A673 (cell line): ENCODE data around the gene MROH2A. TPM values are rescaled to one million over a fixed set of nuclear protein-coding genes. Genes with fewer than 3 reads are reported as not detected.
A peak's percentile ranks its signal among the peaks of the same experiment; 100 is the strongest.

Experiments used
- BruUV-seq: library from RNA; stranded (reverse); fragments of 400-500 nt; replicated peaks from 2 replicates; lab custom pipeline; 2021; lab: Mats Ljungman, UMichigan
- CTCF ChIA-PET: fragments of 300-600 bp; sonication (Branson Sonifier 250); formaldehyde crosslinking; loops from one replicate; lab custom pipeline; 2022; ENCODE audit warnings: antibody characterized with exemption; lab: Charles Lee
- POLR2A ChIA-PET: fragments of 300-600 bp; sonication (Branson Sonifier 250); formaldehyde crosslinking; loops from one replicate; lab custom pipeline; 2022; ENCODE audit warnings: antibody characterized with exemption; ENCODE audit not compliant: low non-redundant PET; lab: Charles Lee
- DNase-seq: peaks from one replicate; pipeline ENCODE4 v3.0.0-alpha.2; 2015; ENCODE audit warnings: low spot score
- H3K27ac ChIP-seq: fragments of 200-600 bp; sonication (generic); 2 replicates; pipeline ENCODE4 v1.5.1; 2016; ENCODE audit warnings: mixed run types, low read depth, mild to moderate bottlenecking, mixed read lengths, antibody characterized with exemption, low read length; ENCODE audit not compliant: poor library complexity, severe bottlenecking
- H3K27me3 ChIP-seq: fragments of 200-600 bp; sonication (generic); replicated peaks from 2 replicates; pipeline ENCODE4 v1.6.1; 2017; ENCODE audit warnings: mixed run types, low read depth, mild to moderate bottlenecking, mixed read lengths, antibody characterized with exemption, low read length; ENCODE audit not compliant: insufficient read depth, poor library complexity
- H3K36me3 ChIP-seq: fragments of 200-600 bp; sonication (generic); 2 replicates; pipeline ENCODE4 v1.6.1; 2016; ENCODE audit warnings: mixed run types, mild to moderate bottlenecking, mixed read lengths, antibody characterized with exemption, low read length; ENCODE audit not compliant: insufficient read depth, poor library complexity, severe bottlenecking
- H3K4me1 ChIP-seq: fragments of 200-600 bp; sonication (generic); 2 replicates; pipeline ENCODE4 v1.6.1; 2017; ENCODE audit warnings: mixed run types, mild to moderate bottlenecking, mixed read lengths, antibody characterized with exemption, low read length; ENCODE audit not compliant: insufficient read depth, poor library complexity, severe bottlenecking
- H3K4me3 ChIP-seq: fragments of 200-600 bp; sonication (generic); 2 replicates; pipeline ENCODE4 v1.5.1; 2016; ENCODE audit warnings: low read depth, mixed run types, mild to moderate bottlenecking, mixed read lengths, low read length; ENCODE audit not compliant: poor library complexity, severe bottlenecking
- H3K9me3 ChIP-seq: fragments of 200-600 bp; sonication (generic); 2 replicates; pipeline ENCODE4 v1.6.1; 2016; ENCODE audit warnings: mixed run types, low read depth, mild to moderate bottlenecking, mixed read lengths, antibody characterized with exemption, low read length; ENCODE audit not compliant: poor library complexity, severe bottlenecking
- CTCF ChIP-seq: fragments of 300-800, 200-600 bp; sonication (generic); conservative IDR thresholded peaks from 2 replicates; pipeline ENCODE4 v1.5.1; 2017; ENCODE audit warnings: low read depth, mild to moderate bottlenecking, antibody characterized with exemption, low read length, moderate library complexity, mixed read lengths
- EZH2 ChIP-seq: fragments of 200-600 bp; sonication (generic); IDR thresholded peaks from 2 replicates; pipeline ENCODE4 v1.6.1; 2017; ENCODE audit warnings: borderline replicate concordance, low read depth, mild to moderate bottlenecking, mixed read lengths, antibody characterized with exemption, low read length; ENCODE audit not compliant: poor library complexity, severe bottlenecking
- intact Hi-C: fragments of 100-400 bp; cut with micrococcal nuclease; formaldehyde crosslinking; loops from one replicate; pipeline ENCODE4 v1.10.0; 2022; ENCODE audit not compliant: unreplicated experiment
- total RNA-seq: library from RNA; stranded (reverse); gene quantifications from 2 replicates; pipeline ENCODE4 v1.2.3, GENCODE V29; 2021

The MROH2A gene
- total RNA-seq, 1 experiment from 2014 or later: 1.3 TPM

- no TSS peak for BruUV-seq
- Histone ChIP-seq H3K27me3 (no peaks in the 10 kb centered on the region), H3K27ac (no peak overlapping the region), H3K9me3 (no peaks in the 10 kb centered on the region), H3K4me1 (no peaks in the 10 kb centered on the region), H3K36me3 (no peaks in the 10 kb centered on the region), H3K4me3 (no peak overlapping the region)
- intact Hi-C loops: no loop called here
- TF ChIP-seq CTCF: no peak
- no peak for TF ChIP-seq EZH2
- CTCF ChIA-PET: no interaction called here
- no peak for DNase-seq
- POLR2A ChIA-PET: no interaction called here
Observed at GRCh38 chr2:233811732-233812131, 33.6 kb downstream of the MROH2A start.

GRCh38 chr2:233813236-233814055 is 35.3 kb downstream of the MROH2A start:
- no peak for TF ChIP-seq EZH2
- ChIA-PET POLR2A (no interaction called here), CTCF (interaction anchor here (0.6 kb wide), 1 partner anchor 119 kb away, joined by 5 read pairs; no protein-coding TSS in a partner anchor)
- H3K9me3 ChIP-seq: no peaks in the 10 kb centered on the region
- no peaks in the 10 kb centered on the region for H3K4me1 ChIP-seq
- no peak overlapping the region for H3K27ac ChIP-seq
- no peak for DNase-seq
- H3K36me3 ChIP-seq: no peaks in the 10 kb centered on the region
- BruUV-seq: no TSS peak
- H3K4me3 ChIP-seq: no peak overlapping the region
- H3K27me3 ChIP-seq: no peaks in the 10 kb centered on the region
- intact Hi-C loops: no loop called here

- POLR2A ChIA-PET: no interaction called here
- Histone ChIP-seq H3K27ac (no peak overlapping the region), H3K36me3 (no peaks in the 10 kb centered on the region), H3K27me3 (no peaks in the 10 kb centered on the region), H3K4me3 (no peak overlapping the region), H3K4me1 (no peaks in the 10 kb centered on the region), H3K9me3 (no peaks in the 10 kb centered on the region)
- peak; percentile 23 for DNase-seq
- intact Hi-C loops: no loop called here
- TF ChIP-seq CTCF: no peak
- no peak for TF ChIP-seq EZH2
- CTCF ChIA-PET: no interaction called here
- BruUV-seq: no TSS peak
Observed at GRCh38 chr2:233814056-233814835, 36.1 kb downstream of the MROH2A start.
